ENCODE data around the gene MOV10L1. TPM values are rescaled to one million over a fixed set of nuclear protein-coding genes. Genes with fewer than 3 reads are reported as not detected.

The MOV10L1 gene
- total RNA-seq, 2 donors from 2014 or later, result 0.27 to 0.50 TPM

- TF ChIP-seq CTCF (IDR thresholded peaks at IDR 0.05), result no peak
- intact Hi-C loops (cut with DNase I), result no loop called here
These were observed 84.8 kb downstream of the MOV10L1 start for GRCh38 chr22:50174382-50175190.

GRCh38 chr22:50175191-50175461, 85.3 kb downstream of the MOV10L1 start:
- Histone ChIP-seq H3K9ac (ENCODE audit: low read depth in 2 of 2, low read length in 2 of 2) (no peak overlapping the region), H3K9me3 (no peaks in the 10 kb centered on the region), H3K4me3 (no peak overlapping the region), H3K27me3 (peaks cover 29% of the 10 kb centered on the region), H3K36me3 (no peaks in the 10 kb centered on the region), H3K27ac (no peak overlapping the region), H3K4me1 (no peaks in the 10 kb centered on the region)
- no peak for TF ChIP-seq CTCF (IDR thresholded peaks at IDR 0.05)
- DNase-seq, result no peak
- intact Hi-C loops (cut with DNase I), result no loop called here

More at GRCh38 chr22:50174382-50175190, 84.8 kb downstream of the MOV10L1 start:
- peaks cover 34% of the 10 kb centered on the region for H3K27me3 ChIP-seq
- no peaks in the 10 kb centered on the region for H3K9me3 ChIP-seq
- H3K4me3 ChIP-seq, result no peak overlapping the region
- H3K27ac ChIP-seq, result no peak overlapping the region
- no peak for DNase-seq
- H3K36me3 ChIP-seq, result no peaks in the 10 kb centered on the region
- H3K9ac ChIP-seq (ENCODE audit: low read depth in 2 of 2, low read length in 2 of 2), result no peak overlapping the region
- H3K4me1 ChIP-seq, result no peaks in the 10 kb centered on the region

- intact Hi-C loops (cut with DNase I), result no loop called here
- no peak for TF ChIP-seq CTCF (IDR thresholded peaks at IDR 0.05)
- no peak overlapping the region for H3K9ac ChIP-seq (ENCODE audit: low read depth in 2 of 2, low read length in 2 of 2)
- DNase-seq, result no peak
- H3K36me3 ChIP-seq, result no peaks in the 10 kb centered on the region
- no peaks in the 10 kb centered on the region for H3K9me3 ChIP-seq
- H3K4me1 ChIP-seq, result no peaks in the 10 kb centered on the region
- no peak overlapping the region for H3K27ac ChIP-seq
- H3K4me3 ChIP-seq, result no peak overlapping the region
- H3K27me3 ChIP-seq, result peaks cover 23% of the 10 kb centered on the region
These were observed 86.4 kb downstream of the MOV10L1 start for GRCh38 chr22:50175921-50176849.

- Histone ChIP-seq H3K4me1 (no peaks in the 10 kb centered on the region), H3K9ac (ENCODE audit: low read depth in 2 of 2, low read length in 2 of 2) (no peak overlapping the region), H3K27ac (no peak overlapping the region), H3K27me3 (peaks cover 15% of the 10 kb centered on the region), H3K36me3 (no peaks in the 10 kb centered on the region), H3K4me3 (no peak overlapping the region), H3K9me3 (no peaks in the 10 kb centered on the region)
- intact Hi-C loops (cut with DNase I), result no loop called here
- no peak for DNase-seq
- no peak for TF ChIP-seq CTCF (IDR thresholded peaks at IDR 0.05)
These were observed 87.2 kb downstream of the MOV10L1 start for GRCh38 chr22:50176850-50177536.

Data from colonic mucosa (tissue), 4 donors.